ENCODE measurements around the gene ASPSCR1.

GRCh38 chr17:82013772-82014321 lies 36.4 kb downstream of the ASPSCR1 start:
- TF ChIP-seq CTCF (IDR thresholded peaks at IDR 0.05; ENCODE audit: control extremely low read depth in 1 of 3, insufficient read depth in 1 of 3, low read depth in 1 of 3, low read length in 3 of 3) (no peak), CEBPB (IDR thresholded peaks at IDR 0.05; ENCODE audit: low read depth, low read length) (no peak)
